Measurements from ENCODE around the gene NTF4. TPM values are rescaled to one million over a fixed set of nuclear protein-coding genes. Genes with fewer than 3 reads are reported as not detected.

Gene NTF4
- total RNA-seq, 1 experiment from 2014 or later, result 10.2 TPM

DNA sequence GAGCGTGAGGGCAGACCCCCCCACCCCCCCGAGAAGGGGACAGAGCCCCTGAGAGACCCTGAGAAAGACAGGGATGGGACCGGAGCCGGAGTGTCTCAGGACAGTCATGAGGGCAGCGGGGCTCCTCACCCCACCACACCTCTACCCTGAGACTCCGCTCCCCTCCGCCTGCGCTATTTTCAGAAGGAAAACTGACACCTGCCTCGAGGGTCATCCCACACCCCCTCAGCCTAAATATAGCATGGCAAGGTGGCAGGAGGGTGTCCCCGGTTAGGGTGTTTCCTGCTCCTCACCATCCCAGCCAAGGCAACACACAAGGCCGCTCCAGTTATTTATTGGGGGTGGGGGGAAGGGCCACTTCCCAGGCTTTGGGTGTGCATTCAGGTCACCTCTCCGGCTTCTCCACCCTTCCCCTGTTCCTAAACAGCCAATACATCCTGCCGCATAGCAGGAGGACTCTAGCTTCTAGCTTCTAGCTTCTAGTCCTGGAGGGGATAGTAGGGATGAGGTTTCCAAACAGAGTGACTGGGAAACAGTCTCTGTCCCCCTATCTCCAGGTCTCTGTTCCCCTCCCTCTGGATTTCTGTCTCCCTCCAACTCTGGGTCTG lies 1.4 kb upstream of the NTF4 start:
- POLR2A ChIA-PET, result no interaction called here

DNA sequence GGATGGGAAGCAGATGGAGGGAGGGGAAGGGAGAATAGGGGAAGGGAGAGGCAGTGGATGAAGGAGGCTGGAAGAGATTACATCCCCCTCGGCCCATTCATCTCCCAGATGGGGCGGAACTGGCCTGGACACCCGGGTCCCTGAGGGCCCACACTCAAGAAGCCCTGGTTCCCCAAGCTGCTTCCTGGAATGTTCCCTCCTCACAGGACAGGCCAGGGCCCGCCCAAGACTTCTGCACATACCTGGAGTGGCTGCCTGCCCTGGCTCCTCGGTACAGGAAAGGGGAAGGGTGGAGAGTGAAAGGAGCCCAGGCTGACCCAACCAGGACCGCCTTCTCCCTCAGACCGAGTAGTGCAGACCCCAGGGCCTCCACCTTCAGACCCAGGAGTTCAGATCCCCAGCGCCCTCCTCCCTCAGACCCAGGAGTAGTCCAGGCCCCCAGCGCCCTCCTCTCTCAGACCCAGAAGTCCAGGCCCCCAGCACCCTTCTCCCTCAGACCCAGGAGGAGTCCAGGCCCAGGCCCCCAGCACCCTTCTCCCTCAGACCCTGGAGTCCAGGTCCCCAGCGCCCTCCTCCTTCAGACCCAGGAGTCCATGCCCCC lies 489 bp downstream of the NTF4 start:
- H3K4me3 ChIP-seq (ENCODE audit: low read depth, low read length), result peak overlapping the region; percentile 38
- CTCF ChIA-PET, result interaction anchor here (0.6 to 1.8 kb wide), 8 partner anchors 8 to 1293 kb away, joined by 4 to 16 read pairs (median 5); a partner anchor contains a TSS

More for the DNA sequence above, 1.4 kb upstream of the NTF4 start:
- intact Hi-C loops (cut with micrococcal nuclease; ENCODE audit: unreplicated experiment), result loop anchor here (2.0 kb wide), 1 partner anchor 19 kb away; the partner anchor contains the start of gene SNRNP70
- TF ChIP-seq, protein P1, sequence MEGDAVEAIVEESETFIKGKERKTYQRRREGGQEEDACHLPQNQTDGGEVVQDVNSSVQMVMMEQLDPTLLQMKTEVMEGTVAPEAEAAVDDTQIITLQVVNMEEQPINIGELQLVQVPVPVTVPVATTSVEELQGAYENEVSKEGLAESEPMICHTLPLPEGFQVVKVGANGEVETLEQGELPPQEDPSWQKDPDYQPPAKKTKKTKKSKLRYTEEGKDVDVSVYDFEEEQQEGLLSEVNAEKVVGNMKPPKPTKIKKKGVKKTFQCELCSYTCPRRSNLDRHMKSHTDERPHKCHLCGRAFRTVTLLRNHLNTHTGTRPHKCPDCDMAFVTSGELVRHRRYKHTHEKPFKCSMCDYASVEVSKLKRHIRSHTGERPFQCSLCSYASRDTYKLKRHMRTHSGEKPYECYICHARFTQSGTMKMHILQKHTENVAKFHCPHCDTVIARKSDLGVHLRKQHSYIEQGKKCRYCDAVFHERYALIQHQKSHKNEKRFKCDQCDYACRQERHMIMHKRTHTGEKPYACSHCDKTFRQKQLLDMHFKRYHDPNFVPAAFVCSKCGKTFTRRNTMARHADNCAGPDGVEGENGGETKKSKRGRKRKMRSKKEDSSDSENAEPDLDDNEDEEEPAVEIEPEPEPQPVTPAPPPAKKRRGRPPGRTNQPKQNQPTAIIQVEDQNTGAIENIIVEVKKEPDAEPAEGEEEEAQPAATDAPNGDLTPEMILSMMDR (IDR thresholded peaks at IDR 0.05; ENCODE audit: insufficient read depth in 1 of 2, low read depth in 1 of 2, low read length in 1 of 2, severe bottlenecking in 1 of 2, unreplicated experiment in 1 of 2), result no peak
- H3K9me3 Mint-ChIP-seq (ENCODE audit: unreplicated experiment), result peaks cover 22% of the 10 kb centered on the region
- CTCF ChIA-PET, result interaction anchor here (0.6 to 1.8 kb wide), 6 partner anchors 8 to 190 kb away, joined by 3 to 16 read pairs (median 14); a partner anchor contains a TSS
- no peak for DNase-seq
- H3K36me3 ChIP-seq (ENCODE audit: control insufficient read depth, insufficient read depth, low read length), result no peaks in the 10 kb centered on the region
- H3K4me3 ChIP-seq (ENCODE audit: low read depth, low read length), result no peak overlapping the region
- peaks cover 26% of the 10 kb centered on the region for H3K4me1 Mint-ChIP-seq (ENCODE audit: low read depth, unreplicated experiment)
- peak overlapping the region; percentile 74 for H3K27ac Mint-ChIP-seq (ENCODE audit: unreplicated experiment)
- no TSS peak for BruUV-seq (replicated peaks)
- no peaks in the 10 kb centered on the region for H3K27me3 ChIP-seq (replicated peaks; ENCODE audit: control insufficient read depth, insufficient read depth, low read length)
- peaks cover 34% of the 10 kb centered on the region for H3K4me1 ChIP-seq
- peak overlapping the region; percentile 71 for H3K4me3 Mint-ChIP-seq (ENCODE audit: unreplicated experiment)
- H3K9me3 ChIP-seq, result no peaks in the 10 kb centered on the region
- peaks cover 4% of the 10 kb centered on the region for H3K36me3 Mint-ChIP-seq (ENCODE audit: insufficient read depth, unreplicated experiment)
- H3K27me3 Mint-ChIP-seq (ENCODE audit: insufficient read depth, unreplicated experiment), result no peaks in the 10 kb centered on the region

DNA sequence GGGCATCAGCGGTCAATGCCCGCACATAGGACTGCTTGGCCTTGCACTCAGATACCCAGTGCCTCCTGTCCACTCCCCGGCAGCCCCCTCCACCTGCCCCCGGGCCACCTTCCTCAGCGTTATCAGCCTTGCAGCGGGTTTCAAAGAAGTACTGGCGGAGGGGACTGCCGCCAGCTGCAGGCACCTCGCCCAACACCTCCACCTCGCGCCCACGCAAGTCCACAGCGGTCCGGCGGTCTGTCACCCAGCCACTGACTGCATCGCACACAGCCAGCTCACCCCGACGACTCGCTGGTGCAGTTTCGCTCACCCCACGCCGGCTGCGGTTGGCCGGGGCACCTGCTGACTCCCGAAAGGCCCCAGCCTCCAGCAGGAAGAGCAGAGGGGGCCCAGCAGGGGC lies 3.2 kb downstream of the NTF4 start:
- DNase-seq, result no peak
- intact Hi-C loops (cut with micrococcal nuclease; ENCODE audit: unreplicated experiment), result no loop called here
- Histone ChIP-seq H3K4me1 (peaks cover 25% of the 10 kb centered on the region), H3K9me3 (no peaks in the 10 kb centered on the region), H3K27me3 (replicated peaks; ENCODE audit: control insufficient read depth, insufficient read depth, low read length) (no peaks in the 10 kb centered on the region), H3K4me3 (ENCODE audit: low read depth, low read length) (no peak overlapping the region), H3K36me3 (ENCODE audit: control insufficient read depth, insufficient read depth, low read length) (no peaks in the 10 kb centered on the region)
- Mint-ChIP-seq H3K36me3 (ENCODE audit: insufficient read depth, unreplicated experiment) (peaks cover 6% of the 10 kb centered on the region), H3K27ac (ENCODE audit: unreplicated experiment) (no peak overlapping the region), H3K27me3 (ENCODE audit: insufficient read depth, unreplicated experiment) (peaks cover 6% of the 10 kb centered on the region), H3K4me1 (ENCODE audit: low read depth, unreplicated experiment) (peaks cover 18% of the 10 kb centered on the region), H3K4me3 (ENCODE audit: unreplicated experiment) (no peak overlapping the region), H3K9me3 (ENCODE audit: unreplicated experiment) (no peaks in the 10 kb centered on the region)
- no TSS peak for BruUV-seq (replicated peaks)
- TF ChIP-seq, protein P1 (IDR thresholded peaks at IDR 0.05; ENCODE audit: insufficient read depth in 1 of 2, low read depth in 1 of 2, low read length in 1 of 2, severe bottlenecking in 1 of 2, unreplicated experiment in 1 of 2), result no peak
- POLR2A ChIA-PET, result no interaction called here
- CTCF ChIA-PET, result no interaction called here

More for the DNA sequence above, 489 bp downstream of the NTF4 start:
- POLR2A ChIA-PET, result interaction anchor here (0.6 to 1.2 kb wide), 5 partner anchors 8 to 161 kb away, joined by 3 to 8 read pairs (median 3); partner anchors contain the start of genes GYS1 and RUVBL2
- Mint-ChIP-seq H3K9me3 (ENCODE audit: unreplicated experiment) (peaks cover 10% of the 10 kb centered on the region), H3K27ac (ENCODE audit: unreplicated experiment) (peak overlapping the region; percentile 73), H3K27me3 (ENCODE audit: insufficient read depth, unreplicated experiment) (no peaks in the 10 kb centered on the region), H3K4me3 (ENCODE audit: unreplicated experiment) (peak overlapping the region; percentile 71), H3K36me3 (ENCODE audit: insufficient read depth, unreplicated experiment) (peaks cover 6% of the 10 kb centered on the region), H3K4me1 (ENCODE audit: low read depth, unreplicated experiment) (peaks cover 26% of the 10 kb centered on the region)
- H3K9me3 ChIP-seq, result no peaks in the 10 kb centered on the region
- intact Hi-C loops (cut with micrococcal nuclease; ENCODE audit: unreplicated experiment), result loop anchor here (2.0 kb wide), 1 partner anchor 21 kb away; the partner anchor contains the start of gene SNRNP70
- H3K36me3 ChIP-seq (ENCODE audit: control insufficient read depth, insufficient read depth, low read length), result no peaks in the 10 kb centered on the region
- H3K27me3 ChIP-seq (replicated peaks; ENCODE audit: control insufficient read depth, insufficient read depth, low read length), result no peaks in the 10 kb centered on the region
- no TSS peak for BruUV-seq (replicated peaks)
- peak; percentile 55 to 80 for DNase-seq
- TF ChIP-seq, protein P1 (IDR thresholded peaks at IDR 0.05; ENCODE audit: insufficient read depth in 1 of 2, low read depth in 1 of 2, low read length in 1 of 2, severe bottlenecking in 1 of 2, unreplicated experiment in 1 of 2), result no peak
- H3K4me1 ChIP-seq, result peaks cover 34% of the 10 kb centered on the region

Measured in Caco-2 (cell line).